ENCODE data around the gene MXI1.
"Not testable (repeated sequence)": the region's sequence is repeated elsewhere in the genome, so short reads cannot be mapped to it uniquely, and the experiment has no call there.

Gene MXI1

GRCh38 chr10:110244550-110244949, 37.1 kb downstream of the MXI1 start:
- DNase-seq = no peak

GRCh38 chr10:110247833-110248232, 40.4 kb downstream of the MXI1 start:
- DNase-seq = not testable (repeated sequence)

GRCh38 chr10:110249489-110249888, 42.1 kb downstream of the MXI1 start:
- DNase-seq = not testable (repeated sequence)

GRCh38 chr10:110251392-110251791, 44.0 kb downstream of the MXI1 start:
- DNase-seq = not testable (repeated sequence)

GRCh38 chr10:110252151-110252550, 44.7 kb downstream of the MXI1 start:
- no peak for DNase-seq

GRCh38 chr10:110254467-110254866, 47.1 kb downstream of the MXI1 start:
- no peak for DNase-seq

GRCh38 chr10:110258542-110258941, 51.1 kb downstream of the MXI1 start:
- DNase-seq = no peak

- DNase-seq = no peak
These were observed 51.9 kb downstream of the MXI1 start for GRCh38 chr10:110259317-110259716.

GRCh38 chr10:110260746-110261477, 53.5 kb downstream of the MXI1 start:
- no peak for DNase-seq

GRCh38 chr10:110263164-110263563, 55.8 kb downstream of the MXI1 start:
- no peak for DNase-seq

- no peak for DNase-seq
These were observed 58.3 kb downstream of the MXI1 start for GRCh38 chr10:110265573-110266193.

- DNase-seq = no peak
These were observed 59.9 kb downstream of the MXI1 start for GRCh38 chr10:110267276-110267675.

- DNase-seq = no peak
These were observed 61.0 kb downstream of the MXI1 start for GRCh38 chr10:110268442-110268841.

- no peak for DNase-seq
These were observed 61.6 kb downstream of the MXI1 start for GRCh38 chr10:110268971-110269370.

- no peak for DNase-seq
These were observed 62.2 kb downstream of the MXI1 start for GRCh38 chr10:110269374-110270318.

- not testable (repeated sequence) for DNase-seq
These were observed 65.6 kb downstream of the MXI1 start for GRCh38 chr10:110272995-110273394.

GRCh38 chr10:110273474-110273873, 66.1 kb downstream of the MXI1 start:
- peak; percentile 68 for DNase-seq

GRCh38 chr10:110274072-110274627, 66.7 kb downstream of the MXI1 start:
- DNase-seq = no peak

GRCh38 chr10:110274647-110275046, 67.2 kb downstream of the MXI1 start:
- DNase-seq = no peak

- DNase-seq = no peak
These were observed 67.8 kb downstream of the MXI1 start for GRCh38 chr10:110275128-110275729.

GRCh38 chr10:110276603-110277002, 69.2 kb downstream of the MXI1 start:
- no peak for DNase-seq

- DNase-seq = no peak
These were observed 70.2 kb downstream of the MXI1 start for GRCh38 chr10:110277591-110277990.
